AG04450 (cell line): ENCODE measurements around the gene CCDC157. TPM values are rescaled to one million over a fixed set of nuclear protein-coding genes. Genes with fewer than 3 reads are reported as not detected.

Experiments used
- CTCF ChIA-PET: fragments of 300-600, 350-600 bp; formaldehyde crosslinking; extraction: SDS; loops from one replicate; lab custom pipeline; 2022; ENCODE audit warnings: antibody characterized with exemption, inconsistent platforms; lab: Charles Lee
- POLR2A ChIA-PET: fragments of 350-600 bp; formaldehyde crosslinking; extraction: SDS; loops from one replicate; lab custom pipeline; 2021; ENCODE audit warnings: antibody characterized with exemption, inconsistent platforms; lab: Yijun Ruan, JAX
- DNase-seq: peaks from one replicate; pipeline ENCODE4 v3.0.0-alpha.2; 2011; ENCODE audit warnings: low read depth, low spot score
- H3K27ac ChIP-seq: one replicate; pipeline ENCODE4 v1.5.1; 2012; ENCODE audit warnings: low read depth, low read length, control low read depth
- H3K27me3 ChIP-seq: one replicate; pipeline ENCODE4 v1.6.0; 2012; ENCODE audit warnings: low read length; ENCODE audit not compliant: control insufficient read depth, insufficient read depth
- H3K4me3 ChIP-seq: 2 replicates; pipeline ENCODE4 v1.5.1; 2011; ENCODE audit warnings: mild to moderate bottlenecking, low read depth, low read length, control low read depth
- H3K9me3 ChIP-seq: 2 replicates; pipeline ENCODE4 v1.5.1; 2012; ENCODE audit warnings: low read length; ENCODE audit not compliant: control insufficient read depth, insufficient read depth
- polyA plus RNA-seq: library from polyadenylated mRNA; depleted of rRNA; stranded (reverse); fragments of >200 nt; gene quantifications from 2 replicates; pipeline ENCODE4 v1.2.3, GENCODE V29; 2011
- TF ChIP-seq, protein P1 (sequence below): IDR thresholded peaks from 2 replicates; pipeline ENCODE4 v1.5.1; 2011; ENCODE audit warnings: low read depth, low read length, control low read depth, inconsistent platforms

CCDC157 gene
- polyA plus RNA-seq, 1 experiment, result 1.6 TPM

DNA sequence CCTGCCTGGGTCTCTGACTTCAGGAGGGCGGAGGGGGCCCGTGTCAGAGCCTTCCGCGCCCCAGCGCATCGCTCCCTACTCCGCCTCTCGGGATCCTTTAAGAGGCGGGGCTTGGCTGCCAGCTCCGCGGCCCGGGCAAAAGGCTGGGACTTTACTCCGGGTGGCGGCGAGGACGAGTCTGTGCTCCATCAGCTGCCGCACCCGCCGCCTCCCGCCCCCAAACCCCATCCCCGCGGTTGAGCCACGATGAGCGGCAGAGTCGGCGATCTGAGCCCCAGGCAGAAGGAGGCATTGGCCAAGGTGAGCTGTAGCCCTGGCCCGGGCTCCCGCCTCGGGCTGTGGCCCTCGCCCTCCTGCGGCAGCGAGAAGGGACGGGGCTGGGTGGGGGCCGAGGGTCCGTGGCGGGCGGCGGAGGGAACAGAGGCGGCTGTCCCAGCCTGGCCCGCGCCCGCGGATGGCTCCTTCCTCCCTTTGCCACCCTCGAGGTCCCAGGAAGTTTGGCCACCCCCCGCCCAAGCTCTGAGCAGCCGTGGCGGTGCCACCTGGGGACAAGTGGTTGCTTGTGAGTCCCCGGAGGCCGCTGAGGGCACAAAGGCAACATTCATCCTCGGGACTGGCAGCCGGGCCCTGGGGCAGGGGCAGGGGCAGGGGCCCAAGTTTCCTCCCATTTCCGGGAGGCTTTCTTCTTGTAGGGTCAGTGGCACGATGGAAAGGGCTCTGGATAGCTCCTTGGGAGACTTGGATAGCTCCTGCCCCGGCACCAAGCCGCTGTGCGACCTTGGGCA is 40.3 kb downstream of the CCDC157 start, which contains the start of gene SEC14L2:
Gene SEC14L2, plus strand, starts transcription at position 148 of the 785 bp plus-strand sequence. Its CDS starts 99 bp downstream, at position 247.
- ChIA-PET POLR2A (interaction anchor here (0.5 to 2.8 kb wide), 5 partner anchors 10 to 190 kb away, joined by 3 to 18 read pairs (median 4); partner anchors contain the start of genes RNF215 and TBC1D10A), CTCF (interaction anchor here (0.6 to 3.5 kb wide), 6 partner anchors 10 to 289 kb away, joined by 3 to 20 read pairs (median 4); partner anchors contain the start of gene RNF215)
- Histone ChIP-seq H3K27ac (peak within 1 kb of the TSS; percentile 11), H3K9me3 (no peaks in the 10 kb centered on the region; the same call in 1 of the 2 replicates), H3K27me3 (no peaks in the 10 kb centered on the region), H3K4me3 (peak within 1 kb of the TSS; percentile 82)
- DNase-seq, result no peak
- TF ChIP-seq, protein P1, sequence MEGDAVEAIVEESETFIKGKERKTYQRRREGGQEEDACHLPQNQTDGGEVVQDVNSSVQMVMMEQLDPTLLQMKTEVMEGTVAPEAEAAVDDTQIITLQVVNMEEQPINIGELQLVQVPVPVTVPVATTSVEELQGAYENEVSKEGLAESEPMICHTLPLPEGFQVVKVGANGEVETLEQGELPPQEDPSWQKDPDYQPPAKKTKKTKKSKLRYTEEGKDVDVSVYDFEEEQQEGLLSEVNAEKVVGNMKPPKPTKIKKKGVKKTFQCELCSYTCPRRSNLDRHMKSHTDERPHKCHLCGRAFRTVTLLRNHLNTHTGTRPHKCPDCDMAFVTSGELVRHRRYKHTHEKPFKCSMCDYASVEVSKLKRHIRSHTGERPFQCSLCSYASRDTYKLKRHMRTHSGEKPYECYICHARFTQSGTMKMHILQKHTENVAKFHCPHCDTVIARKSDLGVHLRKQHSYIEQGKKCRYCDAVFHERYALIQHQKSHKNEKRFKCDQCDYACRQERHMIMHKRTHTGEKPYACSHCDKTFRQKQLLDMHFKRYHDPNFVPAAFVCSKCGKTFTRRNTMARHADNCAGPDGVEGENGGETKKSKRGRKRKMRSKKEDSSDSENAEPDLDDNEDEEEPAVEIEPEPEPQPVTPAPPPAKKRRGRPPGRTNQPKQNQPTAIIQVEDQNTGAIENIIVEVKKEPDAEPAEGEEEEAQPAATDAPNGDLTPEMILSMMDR, result no peak

DNA sequence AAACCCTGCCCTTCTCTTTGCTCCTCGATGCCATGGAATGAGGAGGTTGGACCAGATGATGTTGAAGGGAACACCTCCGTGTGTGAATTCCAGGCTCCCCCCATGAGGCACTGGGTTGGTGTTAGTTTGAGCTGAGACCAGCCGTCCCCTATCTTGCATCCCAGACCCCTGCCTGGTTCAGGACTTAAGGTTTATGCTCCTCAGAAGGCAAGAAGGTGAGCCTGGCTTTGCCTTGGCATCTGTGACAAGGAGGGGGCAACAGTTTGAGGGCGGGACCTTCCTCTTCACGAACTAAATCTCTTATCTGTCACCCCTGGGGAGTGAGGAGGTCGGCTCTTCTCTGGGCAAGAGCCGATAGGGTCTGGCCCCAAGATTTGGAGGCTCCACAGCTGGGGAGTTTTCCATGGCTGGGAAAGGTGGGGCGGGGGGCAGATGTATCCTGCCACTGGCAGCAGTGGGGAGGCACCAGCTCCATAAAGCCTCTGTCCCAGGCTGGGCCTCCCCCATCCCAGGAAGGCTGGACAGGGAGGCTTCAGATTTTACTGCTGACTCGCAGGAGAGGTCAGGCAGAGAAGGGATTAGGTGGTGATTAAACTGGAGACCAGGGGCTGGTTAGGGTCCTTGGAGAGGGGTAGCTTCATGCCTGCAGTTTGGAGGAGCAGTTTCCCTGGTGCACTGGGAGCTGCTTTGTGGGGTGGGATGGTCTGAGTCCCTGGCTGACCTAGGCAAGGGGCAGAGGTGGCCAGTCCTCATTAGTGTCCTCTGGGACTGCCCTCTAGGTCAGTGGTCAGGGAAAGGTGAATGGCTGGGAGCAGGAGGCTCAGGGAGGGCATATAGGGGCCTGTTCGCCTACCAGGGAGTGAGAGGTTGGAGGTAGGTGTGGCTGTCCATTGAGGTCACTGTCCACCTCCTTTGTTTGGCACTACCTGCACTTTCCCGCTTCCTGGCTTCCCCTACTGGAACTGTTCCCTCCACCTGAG is 41.1 kb downstream of the CCDC157 start:
- no peak for DNase-seq
- Histone ChIP-seq H3K4me3 (peak overlapping the region; percentile 82), H3K27me3 (no peaks in the 10 kb centered on the region), H3K9me3 (no peaks in the 10 kb centered on the region; the same call in 1 of the 2 replicates), H3K27ac (peak overlapping the region; percentile 11)
- ChIA-PET POLR2A (interaction anchor here (0.5 to 2.8 kb wide), 3 partner anchors 16 to 71 kb away, joined by 3 to 18 read pairs (median 3); partner anchors contain the start of gene TBC1D10A), CTCF (interaction anchor here (0.6 to 3.5 kb wide), 4 partner anchors 11 to 290 kb away, joined by 4 to 20 read pairs (median 5); partner anchors contain the start of gene RNF215)
- TF ChIP-seq, protein P1, result no peak

DNA sequence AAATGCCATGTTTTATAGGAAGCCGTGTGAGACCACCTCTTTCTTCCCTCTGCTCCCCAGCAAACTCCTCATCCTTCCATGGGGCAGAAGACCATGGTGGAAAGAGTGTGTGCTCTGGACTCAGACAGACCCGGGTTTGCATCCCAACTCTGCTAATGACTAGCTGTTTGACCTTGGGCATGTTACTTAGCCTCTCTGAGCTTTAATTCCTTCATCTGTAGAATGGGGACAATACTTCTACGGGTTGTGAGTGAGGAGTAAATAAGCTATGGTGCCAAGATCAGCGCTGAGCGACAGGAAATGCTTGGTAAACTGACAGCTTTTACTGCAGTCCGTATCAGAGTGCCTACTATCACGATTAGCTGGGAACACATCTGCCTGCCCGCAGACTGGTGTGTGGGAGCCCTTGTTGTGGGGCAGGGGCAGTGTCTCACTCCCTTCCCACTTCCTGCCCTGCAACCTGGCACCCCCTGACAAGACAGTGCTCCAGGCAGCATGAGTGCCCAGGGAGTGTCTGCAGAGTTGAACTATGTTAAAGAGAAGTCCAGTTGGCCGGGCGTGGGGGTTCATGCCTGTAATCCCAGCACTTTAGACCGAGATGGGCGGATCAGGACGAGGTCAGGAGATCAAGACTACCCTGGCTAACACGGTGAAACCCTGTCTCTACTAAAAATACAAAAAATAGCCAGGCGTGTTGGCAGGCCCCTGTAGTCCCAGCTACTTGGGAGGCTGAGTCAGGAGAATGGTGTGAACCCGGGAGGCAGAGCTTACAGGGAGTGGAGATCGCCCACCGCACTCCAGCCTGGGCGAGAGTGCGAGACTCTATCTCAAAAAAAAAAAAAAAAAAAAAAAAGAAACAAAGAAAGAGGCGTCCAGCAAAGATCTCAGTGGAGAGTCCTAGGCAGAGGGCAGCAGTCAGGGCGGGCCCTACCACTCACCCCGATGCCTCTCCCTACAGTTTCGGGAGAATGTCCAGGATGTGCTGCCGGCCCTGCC is 42.2 kb downstream of the CCDC157 start:
- CTCF ChIA-PET, result interaction anchor here (0.7 to 3.5 kb wide), 3 partner anchors 9 to 111 kb away, joined by 3 to 20 read pairs (median 5); partner anchors contain the start of gene RNF215
- H3K27ac ChIP-seq, result no peak overlapping the region
- POLR2A ChIA-PET, result interaction anchor here (2.8 kb wide), 1 partner anchor 24 kb away, joined by 18 read pairs; no protein-coding TSS in a partner anchor
- H3K27me3 ChIP-seq, result no peaks in the 10 kb centered on the region
- no peak for DNase-seq
- no peaks in the 10 kb centered on the region; the same call in 1 of the 2 replicates for H3K9me3 ChIP-seq
- H3K4me3 ChIP-seq, result peak overlapping the region; percentile 82
- TF ChIP-seq, protein P1, result no peak

DNA sequence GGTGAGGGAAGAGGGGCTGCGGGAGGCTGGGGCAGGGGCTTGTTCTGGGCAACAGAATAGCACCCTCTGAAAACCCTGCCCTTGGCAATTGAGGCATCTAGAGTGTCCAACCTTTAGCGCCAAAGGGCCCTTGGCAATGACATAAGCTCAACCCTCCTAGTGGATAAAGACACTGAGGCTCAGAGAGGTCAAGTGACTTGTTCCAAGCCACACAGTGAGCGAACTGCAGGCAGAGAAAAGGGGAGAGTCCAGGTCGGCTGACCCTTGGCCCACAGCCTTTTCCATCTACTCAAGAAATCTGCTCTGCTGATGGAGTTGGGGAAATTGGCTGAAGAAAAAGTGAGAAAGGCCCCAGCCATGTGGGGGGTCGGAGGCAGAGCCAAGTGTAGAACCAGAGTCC is 42.9 kb downstream of the CCDC157 start:
- ChIA-PET POLR2A (no interaction called here), CTCF (no interaction called here)
- H3K9me3 ChIP-seq, result no peaks in the 10 kb centered on the region; the same call in 1 of the 2 replicates
- H3K27me3 ChIP-seq, result no peaks in the 10 kb centered on the region
- H3K4me3 ChIP-seq, result no peak overlapping the region
- DNase-seq, result no peak
- no peak overlapping the region for H3K27ac ChIP-seq
- TF ChIP-seq, protein P1, result no peak
